ENCODE results near the gene SOX9.

- TF ChIP-seq CTCF (IDR thresholded peaks at IDR 0.05) = no peak
- no peak for TF ChIP-seq POLR2A (IDR thresholded peaks at IDR 0.05)
These were observed 25.5 kb upstream of the SOX9 start for GRCh38 chr17:72095316-72095715.

Data from Peyer's patch (tissue), 4 donors.